ENCODE data around the gene HBM.
"Not testable (repeated sequence)": the region's sequence is repeated elsewhere in the genome, so short reads cannot be mapped to it uniquely, and the experiment has no call there.

- not testable (repeated sequence) for TF ChIP-seq EZH2 (IDR thresholded peaks at IDR 0.05; ENCODE audit: low read depth); CTCF (conservative IDR thresholded peaks at IDR 0.05)
Measured at GRCh38 chr16:160242-160641, 5.5 kb upstream of the HBM start.

Data from PC-9 (cell line).